H1 (cell line): ENCODE data around the gene FGFR2. TPM values are rescaled to one million over a fixed set of nuclear protein-coding genes. Genes with fewer than 3 reads are reported as not detected.

Experiments
- CTCF ChIA-PET: fragments of 300-600 bp; sonication (Branson Sonifier 250); formaldehyde crosslinking; loops from one replicate; lab custom pipeline; 2021; ENCODE audit not compliant: partially characterized antibody; lab: Charles Lee
- POLR2A ChIA-PET: fragments of 300-600 bp; sonication (Branson Sonifier 250); formaldehyde crosslinking; loops from one replicate; lab custom pipeline; 2021; ENCODE audit warnings: inconsistent platforms; ENCODE audit not compliant: partially characterized antibody; lab: Charles Lee
- DNase-seq, 2 experiments: peaks; one replicate each; pipeline versions ENCODE4 v3.0.0 to v3.0.0-alpha.2; 2010 to 2022; ENCODE audit warnings: low spot score in 2 of 2, low read depth in 1 of 2, mixed read lengths in 1 of 2
- FAIRE-seq: peaks from 2 replicates; lab custom pipeline; 2011; peaks lifted over from hg19 to GRCh38; lab: Jason Lieb, UNC
- H2AFZ ChIP-seq: 2 replicates; pipeline ENCODE4 v1.8.1; 2012; ENCODE audit warnings: low read length, inconsistent platforms
- H2AK5ac ChIP-seq: 2 replicates; pipeline ENCODE4 v1.6.1; 2013; ENCODE audit warnings: low read depth, low read length
- H2BK120ac ChIP-seq: replicated peaks from 2 replicates; pipeline ENCODE3; 2013; ENCODE audit warnings: low read depth, low read length, inconsistent platforms
- H2BK12ac ChIP-seq: 2 replicates; pipeline ENCODE4 v1.6.1; 2013; ENCODE audit warnings: low read depth, low read length
- H2BK15ac ChIP-seq: 2 replicates; pipeline ENCODE4 v1.6.1; 2013; ENCODE audit warnings: low read length
- H2BK20ac ChIP-seq: 2 replicates; pipeline ENCODE4 v1.6.1; 2013; ENCODE audit warnings: low read length
- H2BK5ac ChIP-seq: 2 replicates; pipeline ENCODE4 v1.6.1; 2013; ENCODE audit warnings: low read depth, low read length
- H3K14ac ChIP-seq: 2 replicates; pipeline ENCODE4 v1.6.1; 2013; ENCODE audit warnings: inconsistent platforms; ENCODE audit not compliant: insufficient read length
- H3K18ac ChIP-seq: 2 replicates; pipeline ENCODE4 v1.6.1; 2013; ENCODE audit warnings: low read length; ENCODE audit errors: extremely low read depth
- H3K23ac ChIP-seq: 2 replicates; pipeline ENCODE4 v1.6.1; 2013; ENCODE audit warnings: inconsistent platforms; ENCODE audit not compliant: insufficient read length
- H3K23me2 ChIP-seq: 2 replicates; pipeline ENCODE4 v1.6.1; 2013; ENCODE audit warnings: low read depth, low read length
- H3K27ac ChIP-seq: 2 replicates; pipeline ENCODE4 v1.6.1; 2011; ENCODE audit warnings: low read depth, low read length, inconsistent platforms
- H3K27me3 ChIP-seq, 4 experiments: replicated peaks in 1 of 4; 1 replicate in 1 of 4; 2 replicates in 3 of 4; pipeline versions ENCODE4 v1.6.1 to v1.8.1; 2011 to 2013; ENCODE audit warnings: low read length in 3 of 4, mild to moderate bottlenecking in 3 of 4, inconsistent platforms in 2 of 4, mixed read lengths in 2 of 4, moderate library complexity in 1 of 4; ENCODE audit not compliant: control insufficient read depth in 3 of 4, insufficient read depth in 3 of 4; ENCODE audit errors: extremely low read depth in 1 of 4
- H3K36me3 ChIP-seq, 4 experiments: 2 replicates each; pipeline versions ENCODE4 v1.6.1 to v1.8.1; 2011 to 2013; ENCODE audit warnings: mild to moderate bottlenecking in 4 of 4, low read length in 3 of 4, moderate library complexity in 2 of 4, control low read depth in 1 of 4, inconsistent platforms in 1 of 4; ENCODE audit not compliant: insufficient read depth in 4 of 4, control insufficient read depth in 2 of 4
- H3K4ac ChIP-seq: replicated peaks from 2 replicates; pipeline ENCODE3; 2013; ENCODE audit warnings: low read length, low read depth, mixed read lengths, inconsistent platforms; ENCODE audit not compliant: insufficient read length
- H3K4me1 ChIP-seq, 4 experiments: replicated peaks in 1 of 4; 1 replicate in 1 of 4; 2 replicates in 3 of 4; pipeline versions ENCODE4 v1.6.1 to v1.8.1; 2011 to 2013; ENCODE audit warnings: low read length in 3 of 4, inconsistent platforms in 2 of 4, mixed read lengths in 1 of 4; ENCODE audit not compliant: insufficient read depth in 4 of 4, control insufficient read depth in 3 of 4
- H3K4me2 ChIP-seq, 2 experiments: 2 replicates each; pipeline versions ENCODE4 v1.6.1 to v1.8.1; 2011 to 2013; ENCODE audit warnings: low read depth in 2 of 2, low read length in 2 of 2, control low read depth in 1 of 2, inconsistent platforms in 1 of 2, mild to moderate bottlenecking in 1 of 2; ENCODE audit not compliant: insufficient read depth in 1 of 2
- H3K4me3 ChIP-seq, 4 experiments: fragments of 200-600, 300-600 bp in 1 of 4; sonication (generic), shearing (Covaris generic), sonication (Bioruptor Twin) in 1 of 4; 2 replicates each; pipeline versions ENCODE4 v1.5.1 to v1.8.1; 2011 to 2016; ENCODE audit warnings: low read length in 4 of 4, low read depth in 3 of 4, control low read depth in 2 of 4, inconsistent platforms in 2 of 4, mild to moderate bottlenecking in 2 of 4, mixed read lengths in 1 of 4, moderate library complexity in 1 of 4; ENCODE audit not compliant: insufficient read depth in 2 of 4; ENCODE audit errors: extremely low read depth in 1 of 4
- H3K56ac ChIP-seq: replicated peaks from 2 replicates; pipeline ENCODE3; 2013; ENCODE audit warnings: low read depth, mild to moderate bottlenecking, mixed read lengths, low read length, inconsistent platforms; ENCODE audit not compliant: insufficient read length
- H3K79me1 ChIP-seq: 2 replicates; pipeline ENCODE4 v1.6.1; 2013; ENCODE audit warnings: low read depth, low read length, control low read depth
- H3K79me2 ChIP-seq, 2 experiments: 2 replicates each; pipeline versions ENCODE4 v1.6.1 to v1.8.1; 2012 to 2013; ENCODE audit warnings: low read length in 2 of 2, mild to moderate bottlenecking in 2 of 2, inconsistent platforms in 1 of 2; ENCODE audit not compliant: insufficient read depth in 2 of 2, control insufficient read depth in 1 of 2
- H3K9ac ChIP-seq, 4 experiments: replicated peaks in 1 of 4; 1 replicate in 1 of 4; 2 replicates in 3 of 4; pipeline versions ENCODE4 v1.6.1 to v1.8.1; 2011 to 2013; ENCODE audit warnings: low read depth in 3 of 4, low read length in 3 of 4, control low read depth in 2 of 4, mild to moderate bottlenecking in 2 of 4, moderate library complexity in 2 of 4, inconsistent platforms in 1 of 4; ENCODE audit errors: extremely low read depth in 1 of 4
- H3K9me3 ChIP-seq, 2 experiments: 2 replicates each; pipeline versions ENCODE4 v1.6.1 to v1.8.1; 2012 to 2013; ENCODE audit warnings: mild to moderate bottlenecking in 2 of 2, moderate library complexity in 2 of 2, control low read depth in 1 of 2, inconsistent platforms in 1 of 2, low read depth in 1 of 2, low read length in 1 of 2, mixed read lengths in 1 of 2; ENCODE audit not compliant: insufficient read depth in 2 of 2
- H4K20me1 ChIP-seq, 2 experiments: replicated peaks in 1 of 2; 2 replicates each; pipeline versions ENCODE3 to v1.8.1; 2011 to 2013; ENCODE audit warnings: inconsistent platforms in 2 of 2, low read length in 2 of 2, mild to moderate bottlenecking in 1 of 2; ENCODE audit not compliant: insufficient read depth in 2 of 2, control insufficient read depth in 1 of 2
- H4K5ac ChIP-seq: 2 replicates; pipeline ENCODE4 v1.6.1; 2013; ENCODE audit warnings: low read length, low read depth, mixed read lengths, inconsistent platforms; ENCODE audit not compliant: insufficient read length
- H4K8ac ChIP-seq: 2 replicates; pipeline ENCODE4 v1.8.0; 2013; ENCODE audit warnings: mild to moderate bottlenecking, moderate library complexity, low read length, inconsistent platforms; ENCODE audit not compliant: insufficient read depth; ENCODE audit errors: extremely low read depth
- H4K91ac ChIP-seq: replicated peaks from 2 replicates; pipeline ENCODE3; 2013; ENCODE audit warnings: low read length, mixed read lengths, inconsistent platforms; ENCODE audit not compliant: insufficient read length
- ASH2L ChIP-seq: fragments of 200-600, 300-600 bp; sonication (generic); IDR thresholded peaks from one replicate; pipeline ENCODE4 v1.7.1; 2017; ENCODE audit warnings: low read length
- ATF2 ChIP-seq: IDR thresholded peaks from 2 replicates; pipeline ENCODE4 v1.6.1; 2012; ENCODE audit warnings: low read length, inconsistent platforms
- BACH1 ChIP-seq: IDR thresholded peaks from 2 replicates; pipeline ENCODE4 v1.6.1; 2012; ENCODE audit warnings: low read length, improper control_type of control experiment
- BCL11A ChIP-seq, 2 experiments: IDR thresholded peaks; one replicate each; pipeline ENCODE4 v1.6.1; 2011; ENCODE audit warnings: low read depth in 2 of 2, low read length in 2 of 2, mild to moderate bottlenecking in 2 of 2
- CEBPB ChIP-seq: IDR thresholded peaks from 2 replicates; pipeline ENCODE4 v1.6.1; 2012; ENCODE audit warnings: low read depth, low read length
- FOSL1 ChIP-seq: IDR thresholded peaks from 2 replicates; pipeline ENCODE4 v1.6.1; 2011; ENCODE audit warnings: mild to moderate bottlenecking, low read depth, low read length, moderate library complexity; ENCODE audit not compliant: insufficient read depth
- MAX ChIP-seq: IDR thresholded peaks from 2 replicates; pipeline ENCODE4 v1.6.1; 2012; ENCODE audit warnings: inconsistent platforms
- NANOG ChIP-seq: IDR thresholded peaks from 2 replicates; pipeline ENCODE4 v1.6.1; 2011; ENCODE audit warnings: low read length, low read depth, mild to moderate bottlenecking, inconsistent platforms; ENCODE audit not compliant: insufficient read depth, poor library complexity, severe bottlenecking
- SP1 ChIP-seq: IDR thresholded peaks from 2 replicates; pipeline ENCODE4 v1.6.1; 2011; ENCODE audit warnings: low read depth, low read length
- SP4 ChIP-seq: IDR thresholded peaks from 2 replicates; pipeline ENCODE4 v1.6.1; 2012; ENCODE audit warnings: low read length, inconsistent platforms
- TAF1 ChIP-seq: IDR thresholded peaks from 2 replicates; pipeline ENCODE4 v1.6.1; 2011; ENCODE audit warnings: mild to moderate bottlenecking, low read depth, low read length
- ZNF274 ChIP-seq: IDR thresholded peaks from 2 replicates; pipeline ENCODE4 v1.7.0; 2012; ENCODE audit warnings: low read length, borderline replicate concordance; ENCODE audit errors: extremely low read depth
- WGBS, 2 experiments: shearing (Covaris generic) in 1 of 2; methylation state at CpG; one replicate each; pipeline versions ENCODE4 v1.1.6 to v1.1.7; 2013 to 2015; ENCODE audit warnings: low lambda C conversion rate in 2 of 2, mixed read lengths in 2 of 2, inconsistent platforms in 1 of 2, low coverage in 1 of 2, missing lambda C conversion rate in 1 of 2; ENCODE audit not compliant: insufficient replicate concordance in 2 of 2, insufficient coverage in 1 of 2, insufficient read length in 1 of 2; ENCODE audit errors: extremely low coverage in 1 of 2, missing lambda C conversion rate in 1 of 2; 5-methylcytosine and 5-hydroxymethylcytosine counted together
- polyA plus RNA-seq, 7 experiments: library from polyadenylated mRNA; depleted of rRNA in 3 of 7; stranded (reverse) in 5 of 7; unstranded in 2 of 7; fragments of >200 nt in 5 of 7; fragments of 200-250 nt in 2 of 7; gene quantifications; 1 replicate in 5 of 7; 2 replicates in 1 of 7; 4 replicates in 1 of 7; pipeline versions ENCODE4 v1.2.1 to v1.2.3, GENCODE V29; 2011 to 2013; ENCODE audit warnings: missing spikeins in 2 of 7, mixed read lengths in 2 of 7
- total RNA-seq: library from RNA; stranded (reverse); fragmentation: NEBNext Ultra II Directional; extraction: Animal tissue kit (Norgen Biotek cat#: 25700); gene quantifications from 2 replicates; pipeline ENCODE4 v1.2.1, GENCODE V29; 2021

The FGFR2 gene
- total and polyA plus RNA-seq, 2 of the 8 experiments (the other 6 are each of a cell fraction or from before 2014, with no cell fraction given) = 50.2 to 81.2 TPM

GRCh38 chr10:121466424-121466823, 131.8 kb downstream of the FGFR2 start:
- Histone ChIP-seq H3K36me3 (no peaks in the 10 kb centered on the region), H3K27ac (no peak overlapping the region), H3K79me1 (no peaks in the 10 kb centered on the region), H3K4me3 (no peak overlapping the region), H3K56ac (no peak overlapping the region), H3K4me1 (no peaks in the 10 kb centered on the region; a peak in 1 of 7 replicates), H4K5ac (no peak overlapping the region), H3K79me2 (no peaks in the 10 kb centered on the region), H2AK5ac (no peak overlapping the region), H2BK15ac (no peak overlapping the region), H3K23me2 (no peaks in the 10 kb centered on the region), H3K23ac (no peak overlapping the region), H3K27me3 (0 out of 7 replicates have a peak, but pooled peaks cover 0 to 6% (median 0%) of the 10 kb centered on the region in 4 experiments), H2AFZ (no peak overlapping the region), H2BK120ac (no peak overlapping the region), H2BK5ac (no peak overlapping the region), H4K91ac (peak overlapping the region; percentile 12), H3K9ac (no peak overlapping the region), H3K4me2 (no peak overlapping the region), H4K20me1 (no peaks in the 10 kb centered on the region), H3K9me3 (no peaks in the 10 kb centered on the region), H3K14ac (no peak overlapping the region), H4K8ac (no peak overlapping the region), H3K4ac (no peak overlapping the region), H2BK12ac (peak overlapping the region; percentile 39; the same call in 1 of the 2 replicates), H3K18ac (no peak overlapping the region), H2BK20ac (no peak overlapping the region)
- ChIA-PET POLR2A (interaction anchor here (0.6 kb wide), 1 partner anchor 461 kb away, joined by 3 read pairs; the partner anchor contains the start of gene ATE1), CTCF (interaction anchor here (0.6 to 0.8 kb wide), 2 partner anchors 142 to 234 kb away, joined by 3 to 5 read pairs; no protein-coding TSS in a partner anchor)
- no peak for DNase-seq
- no peak for TF ChIP-seq SP1
- no peak for TF ChIP-seq CEBPB
- TF ChIP-seq ZNF274 = no peak
- no peak for TF ChIP-seq ASH2L
- no peak for TF ChIP-seq BACH1
- TF ChIP-seq MAX = no peak
- TF ChIP-seq NANOG = no peak
- TF ChIP-seq ATF2 = no peak
- no peak for TF ChIP-seq FOSL1
- TF ChIP-seq BCL11A (IDR thresholded peaks at IDR 0.05; ENCODE audit: low read depth in 2 of 2, low read length in 2 of 2) = no peak
- no peak for TF ChIP-seq TAF1
- TF ChIP-seq SP4 = no peak
- 92% methylated on average over 4 of the region's 4 CpGs; no CpG with 5 or more reads in 1 of the 2 experiments for WGBS, 2 experiments
- no peak for FAIRE-seq
